Endodermal cell (in vitro differentiated cells): ENCODE results near the gene OLFML2A. TPM values are rescaled to one million over a fixed set of nuclear protein-coding genes. Genes with fewer than 3 reads are reported as not detected.
A peak's percentile ranks its signal among the peaks of the same experiment; 100 is the strongest.

Source experiments
- DNase-seq: peaks from one replicate; pipeline ENCODE4 v3.0.0-alpha.2; 2017
- H3K27ac ChIP-seq: 2 replicates; pipeline ENCODE4 v1.5.1; 2013; ENCODE audit warnings: mild to moderate bottlenecking, low read depth, low read length, moderate library complexity
- H3K27me3 ChIP-seq: 2 replicates; pipeline ENCODE4 v1.6.1; 2013; ENCODE audit warnings: mild to moderate bottlenecking, low read length, moderate library complexity; ENCODE audit not compliant: insufficient read depth, control insufficient read depth, poor library complexity, severe bottlenecking
- H3K36me3 ChIP-seq: 2 replicates; pipeline ENCODE4 v1.7.0; 2013; ENCODE audit warnings: mild to moderate bottlenecking, low read length, moderate library complexity; ENCODE audit not compliant: control insufficient read depth, insufficient read depth
- H3K4me1 ChIP-seq: one replicate; pipeline ENCODE4 v1.7.0; 2013; ENCODE audit warnings: low read length; ENCODE audit not compliant: control insufficient read depth, insufficient read depth
- H3K4me3 ChIP-seq: 2 replicates; pipeline ENCODE4 v1.5.1; 2013; ENCODE audit warnings: mild to moderate bottlenecking, low read length, moderate library complexity
- H3K9ac ChIP-seq: 2 replicates; pipeline ENCODE4 v1.6.1; 2013; ENCODE audit warnings: mild to moderate bottlenecking, low read length, moderate library complexity; ENCODE audit not compliant: poor library complexity, severe bottlenecking; ENCODE audit errors: extremely low read depth
- H3K9me3 ChIP-seq: 2 replicates; pipeline ENCODE4 v1.6.1; 2013; ENCODE audit warnings: mild to moderate bottlenecking, low read length, moderate library complexity; ENCODE audit not compliant: control insufficient read depth
- H3K27ac Mint-ChIP-seq: 2 replicates; pipeline ENCODE4 v1.8.0; 2020; ENCODE audit warnings: mixed read lengths
- H3K27me3 Mint-ChIP-seq: 2 replicates; pipeline ENCODE4 v1.8.0; 2021; ENCODE audit warnings: mild to moderate bottlenecking, mixed read lengths; ENCODE audit not compliant: insufficient read depth
- H3K36me3 Mint-ChIP-seq: 2 replicates; pipeline ENCODE4 v1.8.0; 2020; ENCODE audit warnings: low read depth, mixed read lengths
- H3K4me1 Mint-ChIP-seq: 2 replicates; pipeline ENCODE4 v1.8.0; 2020; ENCODE audit warnings: mixed read lengths
- H3K4me3 Mint-ChIP-seq: 2 replicates; pipeline ENCODE4 v1.8.0; 2020; ENCODE audit warnings: mild to moderate bottlenecking, moderate library complexity, mixed read lengths
- H3K9me3 Mint-ChIP-seq: 2 replicates; pipeline ENCODE4 v1.8.0; 2020; ENCODE audit warnings: mild to moderate bottlenecking, mixed read lengths
- WGBS, 2 experiments: methylation state at CpG; one replicate each; pipeline versions ENCODE4 v1.1.5 to v1.1.7; 2013; ENCODE audit warnings: missing lambda C conversion rate in 2 of 2, mixed read lengths in 1 of 2; ENCODE audit not compliant: insufficient coverage in 1 of 2, insufficient read length in 1 of 2; 5-methylcytosine and 5-hydroxymethylcytosine counted together
- total RNA-seq, 2 donors: library from RNA; stranded (reverse); fragmentation: NEBNext Ultra II Directional in 1 of 2; extraction: Animal tissue kit (Norgen Biotek cat#: 25700) in 1 of 2; gene quantifications; 2 replicates in 1 of 2; 3 replicates in 1 of 2; pipeline ENCODE4 v1.2.1, GENCODE V29; 2021
- TF ChIP-seq, protein P1 (sequence below): fragments of 200-600 bp; sonication (generic); conservative IDR thresholded peaks from 2 replicates; pipeline ENCODE4 v1.5.0; 2021; ENCODE audit warnings: antibody characterized with exemption, mild to moderate bottlenecking

The OLFML2A gene
- total RNA-seq, 2 donors from 2014 or later, result 28.1 to 31.2 TPM

DNA sequence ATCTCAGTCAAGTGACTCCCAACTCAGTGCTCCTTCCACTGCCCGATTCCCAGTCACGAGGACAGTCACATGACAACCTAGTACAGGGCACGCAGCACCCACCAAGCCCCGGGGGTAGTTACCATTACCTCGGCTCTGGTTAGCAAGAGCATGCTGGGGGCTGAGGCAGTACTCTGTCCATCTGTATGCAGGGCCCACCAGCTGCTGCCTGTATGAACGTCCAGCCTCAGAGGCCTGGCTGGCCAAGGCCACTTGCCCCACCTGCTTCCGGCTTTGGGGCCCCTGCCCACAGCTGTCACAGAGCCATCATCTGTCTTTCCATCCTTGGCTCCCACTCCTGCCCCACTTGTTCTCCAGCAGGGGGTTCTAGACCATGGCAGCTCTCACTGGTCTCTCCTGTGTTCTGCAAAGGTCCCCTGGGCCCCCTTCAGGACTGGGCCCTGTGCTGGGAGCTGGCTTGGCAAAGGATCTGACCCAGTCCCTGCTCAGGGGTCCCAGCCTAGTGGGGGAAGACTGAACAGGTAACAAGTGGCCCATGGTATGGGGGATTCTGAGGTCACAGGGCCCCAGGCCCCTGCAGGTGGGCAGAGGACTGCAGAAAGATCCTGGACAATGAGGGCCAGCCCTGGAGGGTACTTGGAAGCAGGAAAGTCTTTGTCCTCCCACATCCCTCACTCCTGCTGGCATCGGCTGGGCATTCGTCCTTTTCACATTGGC is 81.6 kb downstream of the OLFML2A start:
- no peaks in the 10 kb centered on the region for H3K27me3 Mint-ChIP-seq
- H3K4me3 Mint-ChIP-seq, result peak overlapping the region; percentile 95
- 95 to 96% methylated on average over 7 to 9 of the region's 9 CpGs for WGBS, 2 experiments
- TF ChIP-seq, protein P1, sequence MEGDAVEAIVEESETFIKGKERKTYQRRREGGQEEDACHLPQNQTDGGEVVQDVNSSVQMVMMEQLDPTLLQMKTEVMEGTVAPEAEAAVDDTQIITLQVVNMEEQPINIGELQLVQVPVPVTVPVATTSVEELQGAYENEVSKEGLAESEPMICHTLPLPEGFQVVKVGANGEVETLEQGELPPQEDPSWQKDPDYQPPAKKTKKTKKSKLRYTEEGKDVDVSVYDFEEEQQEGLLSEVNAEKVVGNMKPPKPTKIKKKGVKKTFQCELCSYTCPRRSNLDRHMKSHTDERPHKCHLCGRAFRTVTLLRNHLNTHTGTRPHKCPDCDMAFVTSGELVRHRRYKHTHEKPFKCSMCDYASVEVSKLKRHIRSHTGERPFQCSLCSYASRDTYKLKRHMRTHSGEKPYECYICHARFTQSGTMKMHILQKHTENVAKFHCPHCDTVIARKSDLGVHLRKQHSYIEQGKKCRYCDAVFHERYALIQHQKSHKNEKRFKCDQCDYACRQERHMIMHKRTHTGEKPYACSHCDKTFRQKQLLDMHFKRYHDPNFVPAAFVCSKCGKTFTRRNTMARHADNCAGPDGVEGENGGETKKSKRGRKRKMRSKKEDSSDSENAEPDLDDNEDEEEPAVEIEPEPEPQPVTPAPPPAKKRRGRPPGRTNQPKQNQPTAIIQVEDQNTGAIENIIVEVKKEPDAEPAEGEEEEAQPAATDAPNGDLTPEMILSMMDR, result peak; percentile 34
- Histone ChIP-seq H3K27me3 (no peaks in the 10 kb centered on the region), H3K36me3 (peaks cover 42% of the 10 kb centered on the region), H3K4me3 (no peak overlapping the region), H3K9ac (no peak overlapping the region), H3K4me1 (peaks cover 2% of the 10 kb centered on the region), H3K9me3 (no peaks in the 10 kb centered on the region), H3K27ac (no peak overlapping the region)
- H3K27ac Mint-ChIP-seq, result peak overlapping the region; percentile 21
- peaks cover 43% of the 10 kb centered on the region for H3K36me3 Mint-ChIP-seq
- no peaks in the 10 kb centered on the region for H3K9me3 Mint-ChIP-seq
- peaks cover 6% of the 10 kb centered on the region for H3K4me1 Mint-ChIP-seq
- no peak for DNase-seq

DNA sequence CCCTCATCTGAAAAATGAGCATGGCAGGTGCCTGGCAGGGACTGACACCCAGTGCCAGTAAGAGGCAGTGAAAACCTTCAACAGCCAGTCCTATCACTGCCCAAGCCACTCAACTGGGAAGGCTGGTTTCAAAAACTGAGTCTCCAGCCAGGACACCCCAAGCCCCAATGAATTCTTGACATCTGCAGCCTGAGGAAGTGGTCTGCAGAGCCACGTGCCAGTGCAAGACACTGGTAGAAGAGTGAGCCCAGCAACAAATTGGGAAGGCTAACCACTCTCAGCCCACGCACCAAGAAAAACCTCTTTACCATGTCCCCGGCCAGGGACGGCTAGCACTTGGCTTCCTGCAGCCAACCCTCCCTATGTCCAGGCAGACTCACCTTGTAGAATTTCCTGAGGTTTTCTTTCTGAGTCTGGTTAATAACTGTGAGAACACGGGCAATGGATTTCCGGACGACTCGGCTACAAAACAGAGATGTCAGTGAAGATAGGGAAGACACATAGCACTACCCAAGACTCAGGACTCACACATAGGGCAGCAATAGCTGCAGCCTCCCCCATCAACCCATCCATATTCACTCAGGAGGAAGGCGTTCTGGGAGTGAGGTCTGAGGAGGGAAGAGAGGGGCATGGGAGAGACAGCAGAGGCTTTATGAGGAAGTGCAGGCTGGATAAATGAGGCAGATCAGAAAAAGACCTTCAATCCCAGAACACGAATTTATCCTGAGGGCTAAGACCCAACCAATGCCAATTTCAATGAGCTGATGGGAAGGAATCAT is 83.1 kb downstream of the OLFML2A start:
- peak overlapping the region; percentile 26 for H3K27ac Mint-ChIP-seq

DNA sequence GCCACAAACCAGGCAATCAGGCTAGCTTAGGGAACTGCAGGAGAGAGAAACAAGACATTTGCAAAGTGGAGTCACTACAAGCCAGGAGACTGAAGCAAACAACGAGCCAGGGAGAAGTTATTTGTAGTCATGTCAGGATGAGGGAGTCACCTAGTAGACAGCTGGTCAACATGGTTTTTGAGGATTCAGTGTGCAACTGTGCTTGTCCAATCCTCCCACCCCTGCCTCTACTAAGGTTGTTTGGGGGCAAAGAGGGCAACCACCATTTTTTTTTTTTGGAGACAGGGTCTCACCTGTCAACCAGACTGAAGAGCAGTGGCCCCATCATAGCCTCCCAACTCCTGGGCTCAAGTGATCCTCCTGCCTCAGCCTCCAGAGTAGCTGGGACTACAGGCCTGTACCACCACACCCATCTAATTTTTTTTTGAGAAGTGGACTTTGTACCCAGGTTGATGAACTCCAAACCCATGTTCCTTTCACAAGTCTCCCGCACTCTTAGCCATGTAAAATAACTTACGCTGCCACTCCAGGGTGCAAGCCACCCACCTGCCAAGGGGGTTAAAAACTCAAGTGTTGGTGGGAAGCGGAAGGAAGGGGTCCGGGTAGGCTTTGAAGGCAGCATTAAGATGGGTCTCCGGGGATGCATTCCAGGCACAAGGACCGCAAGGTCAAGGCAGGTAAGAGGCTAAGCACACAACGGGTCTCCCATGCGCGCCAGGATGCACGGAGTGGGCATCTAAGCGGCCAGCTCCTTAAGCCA is 83.8 kb downstream of the OLFML2A start:
- Histone ChIP-seq H3K9ac (peak overlapping the region; percentile 91), H3K36me3 (peaks cover 42% of the 10 kb centered on the region), H3K9me3 (no peaks in the 10 kb centered on the region), H3K4me3 (peak overlapping the region; percentile 95), H3K27ac (peak overlapping the region; percentile 98), H3K4me1 (peaks cover 2% of the 10 kb centered on the region), H3K27me3 (no peaks in the 10 kb centered on the region)
- TF ChIP-seq, protein P1, result no peak
- 11 to 13% methylated on average over 10 to 12 of the region's 12 CpGs for WGBS, 2 experiments
- no peaks in the 10 kb centered on the region for H3K27me3 Mint-ChIP-seq
- DNase-seq, result no peak
- peaks cover 45% of the 10 kb centered on the region for H3K36me3 Mint-ChIP-seq
- peaks cover 6% of the 10 kb centered on the region for H3K4me1 Mint-ChIP-seq
- peak overlapping the region; percentile 93 for H3K27ac Mint-ChIP-seq
- no peaks in the 10 kb centered on the region for H3K9me3 Mint-ChIP-seq
- peak overlapping the region; percentile 95 for H3K4me3 Mint-ChIP-seq

More for the DNA sequence above, 83.1 kb downstream of the OLFML2A start:
- Mint-ChIP-seq H3K9me3 (no peaks in the 10 kb centered on the region), H3K4me1 (peaks cover 6% of the 10 kb centered on the region), H3K27me3 (no peaks in the 10 kb centered on the region), H3K36me3 (peaks cover 43% of the 10 kb centered on the region), H3K4me3 (peak overlapping the region; percentile 95)
- peaks cover 2% of the 10 kb centered on the region for H3K4me1 ChIP-seq
- peaks cover 42% of the 10 kb centered on the region for H3K36me3 ChIP-seq
- whole genome bisulfite sequencing, 2 experiments, result 88 to 90% methylated on average over 3 to 9 of the region's 10 CpGs
- TF ChIP-seq, protein P1, result no peak
- H3K27me3 ChIP-seq, result no peaks in the 10 kb centered on the region
- no peak overlapping the region for H3K27ac ChIP-seq
- no peaks in the 10 kb centered on the region for H3K9me3 ChIP-seq
- peak overlapping the region; percentile 95 for H3K4me3 ChIP-seq
- no peak for DNase-seq
- peak overlapping the region; percentile 91 for H3K9ac ChIP-seq
